ENCODE results near the gene VWA3B. TPM values are rescaled to one million over a fixed set of nuclear protein-coding genes. Genes with fewer than 3 reads are reported as not detected.

Gene VWA3B
- total RNA-seq, 1 donor from 2014 or later: not detected

DNA sequence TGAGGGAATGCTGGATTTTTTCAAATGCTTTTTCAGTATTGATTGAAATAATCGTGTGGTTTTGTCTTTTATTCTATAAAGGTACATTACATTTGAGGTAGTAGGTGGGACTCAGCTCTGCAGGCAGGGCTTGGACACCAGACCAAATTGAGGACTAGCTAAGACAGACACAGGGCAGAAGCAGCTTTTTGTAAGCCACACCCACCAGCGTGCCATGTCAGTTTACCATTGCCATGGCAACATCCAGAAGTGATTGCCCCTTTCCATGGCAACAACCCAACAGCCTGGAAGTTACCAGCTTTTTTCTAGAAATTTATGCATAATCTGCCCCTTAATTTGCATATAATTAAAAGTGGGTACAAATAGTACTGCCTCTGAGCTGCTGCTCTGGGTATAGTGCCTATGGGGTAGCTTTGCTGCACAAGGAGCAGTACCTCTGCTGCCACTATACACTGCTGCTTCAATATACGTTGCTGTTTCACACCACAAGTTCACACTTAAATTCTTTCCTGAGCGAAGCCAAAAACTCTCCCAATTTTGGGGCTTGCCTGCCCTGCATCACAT lies 23.6 kb upstream of the VWA3B start:
- FAIRE-seq (no peak), DNase-seq (ENCODE audit: low read depth) (no peak)
- Mint-ChIP-seq H3K36me3 (ENCODE audit: low read depth, unreplicated experiment) (no peaks in the 10 kb centered on the region), H3K4me1 (ENCODE audit: low read depth, unreplicated experiment) (no peaks in the 10 kb centered on the region), H3K27ac (ENCODE audit: unreplicated experiment) (no peak overlapping the region), H3K9me3 (ENCODE audit: unreplicated experiment) (peaks cover 3% of the 10 kb centered on the region), H3K4me3 (ENCODE audit: unreplicated experiment) (no peak overlapping the region), H3K27me3 (ENCODE audit: low read depth, unreplicated experiment) (peaks cover 10% of the 10 kb centered on the region)
- no peak overlapping the region for H3K27ac ChIP-seq (ENCODE audit: low read depth, low read length)
- no peaks in the 10 kb centered on the region for H3K4me1 ChIP-seq (ENCODE audit: insufficient read depth, low read length)
- no peaks in the 10 kb centered on the region for H3K27me3 ChIP-seq (ENCODE audit: insufficient read depth, low read length)
- H3K36me3 ChIP-seq (ENCODE audit: insufficient read depth, low read length): no peaks in the 10 kb centered on the region
- H4K20me1 ChIP-seq (ENCODE audit: insufficient read depth, low read length): no peaks in the 10 kb centered on the region
- H3K4me2 ChIP-seq (ENCODE audit: low read length): no peak overlapping the region
- H3K9me3 ChIP-seq (ENCODE audit: insufficient read depth, low read depth, low read length): no peaks in the 10 kb centered on the region
- no peak overlapping the region for H3K9ac ChIP-seq (ENCODE audit: low read length)
- TF ChIP-seq, protein P1, sequence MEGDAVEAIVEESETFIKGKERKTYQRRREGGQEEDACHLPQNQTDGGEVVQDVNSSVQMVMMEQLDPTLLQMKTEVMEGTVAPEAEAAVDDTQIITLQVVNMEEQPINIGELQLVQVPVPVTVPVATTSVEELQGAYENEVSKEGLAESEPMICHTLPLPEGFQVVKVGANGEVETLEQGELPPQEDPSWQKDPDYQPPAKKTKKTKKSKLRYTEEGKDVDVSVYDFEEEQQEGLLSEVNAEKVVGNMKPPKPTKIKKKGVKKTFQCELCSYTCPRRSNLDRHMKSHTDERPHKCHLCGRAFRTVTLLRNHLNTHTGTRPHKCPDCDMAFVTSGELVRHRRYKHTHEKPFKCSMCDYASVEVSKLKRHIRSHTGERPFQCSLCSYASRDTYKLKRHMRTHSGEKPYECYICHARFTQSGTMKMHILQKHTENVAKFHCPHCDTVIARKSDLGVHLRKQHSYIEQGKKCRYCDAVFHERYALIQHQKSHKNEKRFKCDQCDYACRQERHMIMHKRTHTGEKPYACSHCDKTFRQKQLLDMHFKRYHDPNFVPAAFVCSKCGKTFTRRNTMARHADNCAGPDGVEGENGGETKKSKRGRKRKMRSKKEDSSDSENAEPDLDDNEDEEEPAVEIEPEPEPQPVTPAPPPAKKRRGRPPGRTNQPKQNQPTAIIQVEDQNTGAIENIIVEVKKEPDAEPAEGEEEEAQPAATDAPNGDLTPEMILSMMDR (IDR thresholded peaks at IDR 0.05; ENCODE audit: insufficient read depth, low read depth, low read length): no peak
- TF ChIP-seq EZH2 (IDR thresholded peaks at IDR 0.05; ENCODE audit: insufficient read depth, low read length): no peak
- H2AFZ ChIP-seq (ENCODE audit: low read depth, low read length): no peak overlapping the region
- no peak overlapping the region for H3K4me3 ChIP-seq (ENCODE audit: insufficient read depth, low read depth, low read length)
- no peaks in the 10 kb centered on the region for H3K79me2 ChIP-seq (ENCODE audit: insufficient read depth, low read length)

DNA sequence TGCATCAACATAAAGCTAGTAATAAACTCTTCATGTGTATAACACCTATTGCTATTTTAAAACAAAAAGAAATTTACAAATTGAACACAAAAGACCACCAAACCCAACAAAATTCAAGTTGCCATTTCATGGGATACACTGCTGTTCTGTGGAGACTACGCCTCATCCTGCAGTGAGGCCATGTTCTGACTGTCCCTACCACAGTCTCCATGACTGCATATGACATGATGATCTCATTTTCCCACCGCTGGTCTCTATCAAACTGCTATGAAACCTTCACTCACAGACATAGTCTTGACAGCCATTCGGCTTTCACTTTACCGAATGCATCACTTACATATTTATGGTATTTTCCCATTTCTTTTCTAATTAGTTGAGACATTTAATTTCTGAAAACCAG lies 21.2 kb upstream of the VWA3B start:
- Histone ChIP-seq H3K79me2 (ENCODE audit: insufficient read depth, low read length) (no peaks in the 10 kb centered on the region), H3K4me1 (ENCODE audit: insufficient read depth, low read length) (no peaks in the 10 kb centered on the region), H2AFZ (ENCODE audit: low read depth, low read length) (no peak overlapping the region), H3K4me3 (ENCODE audit: insufficient read depth, low read depth, low read length) (no peak overlapping the region), H3K27ac (ENCODE audit: low read depth, low read length) (no peak overlapping the region), H3K9ac (ENCODE audit: low read length) (no peak overlapping the region), H3K4me2 (ENCODE audit: low read length) (no peak overlapping the region), H4K20me1 (ENCODE audit: insufficient read depth, low read length) (no peaks in the 10 kb centered on the region), H3K27me3 (ENCODE audit: insufficient read depth, low read length) (no peaks in the 10 kb centered on the region), H3K36me3 (ENCODE audit: insufficient read depth, low read length) (no peaks in the 10 kb centered on the region), H3K9me3 (ENCODE audit: insufficient read depth, low read depth, low read length) (no peaks in the 10 kb centered on the region)
- Mint-ChIP-seq H3K9me3 (ENCODE audit: unreplicated experiment) (no peaks in the 10 kb centered on the region), H3K4me1 (ENCODE audit: low read depth, unreplicated experiment) (no peaks in the 10 kb centered on the region), H3K27me3 (ENCODE audit: low read depth, unreplicated experiment) (peaks cover 9% of the 10 kb centered on the region), H3K27ac (ENCODE audit: unreplicated experiment) (no peak overlapping the region), H3K36me3 (ENCODE audit: low read depth, unreplicated experiment) (no peaks in the 10 kb centered on the region), H3K4me3 (ENCODE audit: unreplicated experiment) (no peak overlapping the region)
- DNase-seq (ENCODE audit: low read depth) (no peak), FAIRE-seq (no peak)
- TF ChIP-seq, protein P1 (IDR thresholded peaks at IDR 0.05; ENCODE audit: insufficient read depth, low read depth, low read length): no peak
- TF ChIP-seq EZH2 (IDR thresholded peaks at IDR 0.05; ENCODE audit: insufficient read depth, low read length): no peak

DNA sequence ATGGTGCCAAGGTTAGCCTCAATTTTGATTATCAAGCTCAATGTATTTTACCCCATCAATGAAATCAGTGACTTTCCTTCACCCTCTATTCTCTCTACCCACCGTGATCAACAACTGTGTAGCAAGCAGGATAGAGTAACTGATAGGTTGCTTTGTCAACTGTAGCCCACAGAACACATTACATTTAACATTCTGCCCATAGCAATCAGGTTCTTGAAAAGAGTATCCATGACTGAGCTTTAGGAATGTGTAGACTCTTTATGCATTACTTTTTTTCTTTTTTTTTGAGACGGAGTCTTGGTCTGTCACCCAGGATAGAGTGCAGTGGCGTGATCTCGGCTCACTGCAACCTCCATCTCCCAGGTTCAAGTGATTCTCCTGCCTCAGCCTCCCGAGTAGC lies 19.8 kb upstream of the VWA3B start:
- Mint-ChIP-seq H3K4me3 (ENCODE audit: unreplicated experiment) (no peak overlapping the region), H3K36me3 (ENCODE audit: low read depth, unreplicated experiment) (no peaks in the 10 kb centered on the region), H3K27me3 (ENCODE audit: low read depth, unreplicated experiment) (peaks cover 13% of the 10 kb centered on the region), H3K4me1 (ENCODE audit: low read depth, unreplicated experiment) (no peaks in the 10 kb centered on the region), H3K27ac (ENCODE audit: unreplicated experiment) (no peak overlapping the region), H3K9me3 (ENCODE audit: unreplicated experiment) (no peaks in the 10 kb centered on the region)
- Histone ChIP-seq H3K9me3 (ENCODE audit: insufficient read depth, low read depth, low read length) (no peaks in the 10 kb centered on the region), H2AFZ (ENCODE audit: low read depth, low read length) (no peak overlapping the region), H3K4me1 (ENCODE audit: insufficient read depth, low read length) (no peaks in the 10 kb centered on the region), H3K79me2 (ENCODE audit: insufficient read depth, low read length) (no peaks in the 10 kb centered on the region), H3K36me3 (ENCODE audit: insufficient read depth, low read length) (no peaks in the 10 kb centered on the region), H3K4me3 (ENCODE audit: insufficient read depth, low read depth, low read length) (no peak overlapping the region), H4K20me1 (ENCODE audit: insufficient read depth, low read length) (no peaks in the 10 kb centered on the region), H3K4me2 (ENCODE audit: low read length) (no peak overlapping the region), H3K27ac (ENCODE audit: low read depth, low read length) (no peak overlapping the region), H3K9ac (ENCODE audit: low read length) (no peak overlapping the region), H3K27me3 (ENCODE audit: insufficient read depth, low read length) (no peaks in the 10 kb centered on the region)
- FAIRE-seq: no peak
- TF ChIP-seq, protein P1 (IDR thresholded peaks at IDR 0.05; ENCODE audit: insufficient read depth, low read depth, low read length): no peak
- TF ChIP-seq EZH2 (IDR thresholded peaks at IDR 0.05; ENCODE audit: insufficient read depth, low read length): no peak
- DNase-seq (ENCODE audit: low read depth): no peak

Measured in astrocyte (in vitro differentiated cells and primary cell).